ENCODE data around the gene LRCH1.

GRCh38 chr13:46606970-46607369 lies 54.0 kb downstream of the LRCH1 start:
- TF ChIP-seq POLR2A (IDR thresholded peaks at IDR 0.05; ENCODE audit: low read length): no peak
- TF ChIP-seq GATA1 (IDR thresholded peaks at IDR 0.05; ENCODE audit: low read depth, low read length): no peak

Measured in erythroblast (primary cell).